SK-N-SH treated with all-trans-retinoic acid at 6 μM for 48 hours (cell line): ENCODE measurements around the gene OR13D1.

Source experiments
- ATAC-seq: fragments of 200-7000 bp; cut with Tn5 transposase; 3 replicates; pipeline ENCODE4 v1.9.1; 2020; ENCODE audit warnings: mild to moderate bottlenecking, moderate library complexity
- ARNTL ChIP-seq: fragments of 450-650 bp; formaldehyde crosslinking; IDR thresholded peaks from 2 replicates; pipeline ENCODE4 v1.5.0; 2020; ENCODE audit warnings: low read depth, mild to moderate bottlenecking, moderate library complexity, borderline replicate concordance
- CSDC2 ChIP-seq: fragments of 250-450 bp; sonication (Bioruptor Pico); IDR thresholded peaks from 2 replicates; pipeline ENCODE4 v1.5.0; 2020; ENCODE audit warnings: mild to moderate bottlenecking, moderate library complexity
- ESRRG ChIP-seq: fragments of 250-450 bp; sonication (Bioruptor Pico); IDR thresholded peaks from 2 replicates; pipeline ENCODE4 v1.6.1; 2021; ENCODE audit warnings: mild to moderate bottlenecking
- GLIS3 ChIP-seq: fragments of 250-450 bp; sonication (Bioruptor Pico); IDR thresholded peaks from 2 replicates; pipeline ENCODE4 v1.5.0; 2020; ENCODE audit warnings: mild to moderate bottlenecking, moderate library complexity
- ISL1 ChIP-seq: fragments of 250-450 bp; sonication (Bioruptor Pico); IDR thresholded peaks from 2 replicates; pipeline ENCODE4 v2.1.2; 2022; ENCODE audit warnings: mild to moderate bottlenecking, moderate library complexity
- OSR1 ChIP-seq: fragments of 250-450 bp; sonication (Bioruptor Pico); IDR thresholded peaks from 2 replicates; pipeline ENCODE4 v1.8.0; 2022; ENCODE audit warnings: moderate library complexity, mild to moderate bottlenecking, inconsistent platforms
- PPARA ChIP-seq: fragments of 250-450 bp; sonication (Bioruptor Pico); IDR thresholded peaks from 2 replicates; pipeline ENCODE4 v1.5.0; 2020; ENCODE audit warnings: mild to moderate bottlenecking, borderline replicate concordance
- RARB ChIP-seq: fragments of 250-450 bp; sonication (Bioruptor Pico); IDR thresholded peaks from 2 replicates; pipeline ENCODE4 v1.8.0; 2021; ENCODE audit warnings: mild to moderate bottlenecking, moderate library complexity
- SNAI2 ChIP-seq: fragments of 250-450 bp; sonication (Bioruptor Pico); IDR thresholded peaks from 2 replicates; pipeline ENCODE4 v1.5.0; 2020; ENCODE audit warnings: mild to moderate bottlenecking, moderate library complexity
- TCF4 ChIP-seq: fragments of 250-450 bp; sonication (Bioruptor Pico); IDR thresholded peaks from 2 replicates; pipeline ENCODE4 v1.8.0; 2021; ENCODE audit warnings: mild to moderate bottlenecking, moderate library complexity, borderline replicate concordance
- TOX ChIP-seq: fragments of 250-450 bp; sonication (Bioruptor Pico); IDR thresholded peaks from 2 replicates; pipeline ENCODE4 v1.8.0; 2021; ENCODE audit warnings: mild to moderate bottlenecking, moderate library complexity, borderline replicate concordance
- ZFP30 ChIP-seq: fragments of 450-650 bp; formaldehyde crosslinking; IDR thresholded peaks from 2 replicates; pipeline ENCODE4 v1.5.0; 2022; ENCODE audit warnings: mild to moderate bottlenecking, moderate library complexity
- ZNF565 ChIP-seq: fragments of 450-650 bp; formaldehyde crosslinking; conservative IDR thresholded peaks from 2 replicates; pipeline ENCODE4 v1.5.0; 2020; ENCODE audit warnings: low read depth, mild to moderate bottlenecking, moderate library complexity
- ZNF70 ChIP-seq: fragments of 450-650 bp; formaldehyde crosslinking; IDR thresholded peaks from 2 replicates; pipeline ENCODE4 v1.5.0; 2020; ENCODE audit warnings: mild to moderate bottlenecking, moderate library complexity
- ZNF8 ChIP-seq: fragments of 450-650 bp; formaldehyde crosslinking; IDR thresholded peaks from 2 replicates; pipeline ENCODE4 v1.5.0; 2020; ENCODE audit warnings: mild to moderate bottlenecking, moderate library complexity
- TF ChIP-seq, protein P1 (sequence below): fragments of 250-450 bp; sonication (Bioruptor Pico); IDR thresholded peaks from 2 replicates; pipeline ENCODE4 v1.5.0; 2020; ENCODE audit warnings: mild to moderate bottlenecking, moderate library complexity
- TF ChIP-seq, protein P2 (sequence below): fragments of 250-450 bp; sonication (Bioruptor Pico); IDR thresholded peaks from 2 replicates; pipeline ENCODE4 v1.5.1; 2020; ENCODE audit warnings: low read depth, mild to moderate bottlenecking, moderate library complexity
- TF ChIP-seq, protein P3 (sequence below): fragments of 250-450 bp; sonication (Bioruptor Pico); IDR thresholded peaks from 2 replicates; pipeline ENCODE4 v1.8.0; 2020; ENCODE audit warnings: mild to moderate bottlenecking, moderate library complexity, borderline replicate concordance
- TF ChIP-seq, protein P4 (sequence below): fragments of 250-450 bp; sonication (Bioruptor Pico); IDR thresholded peaks from 2 replicates; pipeline ENCODE4 v1.5.1; 2021; ENCODE audit warnings: mild to moderate bottlenecking, moderate library complexity
- TF ChIP-seq, protein P5 (sequence below): fragments of 250-450 bp; sonication (Bioruptor Pico); IDR thresholded peaks from 2 replicates; pipeline ENCODE4 v1.8.0; 2021; ENCODE audit warnings: low read depth, mild to moderate bottlenecking, moderate library complexity, borderline replicate concordance

OR13D1 gene

DNA sequence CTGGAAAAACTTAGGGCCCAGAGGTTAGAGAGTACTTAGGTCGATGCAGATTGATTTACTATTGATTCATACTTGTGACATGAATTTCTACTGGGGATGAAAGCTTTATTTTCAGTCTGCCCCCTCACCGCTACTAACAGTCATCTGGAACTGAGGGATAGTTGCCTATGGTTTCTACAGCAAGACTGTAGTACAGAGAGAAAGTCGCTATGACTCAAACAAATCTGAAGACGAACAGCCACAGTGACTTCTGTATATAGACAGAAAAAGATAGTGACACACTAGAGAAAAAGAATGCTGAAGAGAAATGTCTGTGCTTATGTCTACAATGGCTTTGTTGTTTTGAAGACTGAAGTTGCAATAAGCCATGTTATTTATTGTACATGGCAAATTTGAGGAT lies 17.3 kb downstream of the OR13D1 start:
- TF ChIP-seq, protein P1, sequence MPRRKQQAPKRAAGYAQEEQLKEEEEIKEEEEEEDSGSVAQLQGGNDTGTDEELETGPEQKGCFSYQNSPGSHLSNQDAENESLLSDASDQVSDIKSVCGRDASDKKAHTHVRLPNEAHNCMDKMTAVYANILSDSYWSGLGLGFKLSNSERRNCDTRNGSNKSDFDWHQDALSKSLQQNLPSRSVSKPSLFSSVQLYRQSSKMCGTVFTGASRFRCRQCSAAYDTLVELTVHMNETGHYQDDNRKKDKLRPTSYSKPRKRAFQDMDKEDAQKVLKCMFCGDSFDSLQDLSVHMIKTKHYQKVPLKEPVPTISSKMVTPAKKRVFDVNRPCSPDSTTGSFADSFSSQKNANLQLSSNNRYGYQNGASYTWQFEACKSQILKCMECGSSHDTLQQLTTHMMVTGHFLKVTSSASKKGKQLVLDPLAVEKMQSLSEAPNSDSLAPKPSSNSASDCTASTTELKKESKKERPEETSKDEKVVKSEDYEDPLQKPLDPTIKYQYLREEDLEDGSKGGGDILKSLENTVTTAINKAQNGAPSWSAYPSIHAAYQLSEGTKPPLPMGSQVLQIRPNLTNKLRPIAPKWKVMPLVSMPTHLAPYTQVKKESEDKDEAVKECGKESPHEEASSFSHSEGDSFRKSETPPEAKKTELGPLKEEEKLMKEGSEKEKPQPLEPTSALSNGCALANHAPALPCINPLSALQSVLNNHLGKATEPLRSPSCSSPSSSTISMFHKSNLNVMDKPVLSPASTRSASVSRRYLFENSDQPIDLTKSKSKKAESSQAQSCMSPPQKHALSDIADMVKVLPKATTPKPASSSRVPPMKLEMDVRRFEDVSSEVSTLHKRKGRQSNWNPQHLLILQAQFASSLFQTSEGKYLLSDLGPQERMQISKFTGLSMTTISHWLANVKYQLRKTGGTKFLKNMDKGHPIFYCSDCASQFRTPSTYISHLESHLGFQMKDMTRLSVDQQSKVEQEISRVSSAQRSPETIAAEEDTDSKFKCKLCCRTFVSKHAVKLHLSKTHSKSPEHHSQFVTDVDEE (CRISPR knock-in tag), result no peak
- TF ChIP-seq, protein P2, sequence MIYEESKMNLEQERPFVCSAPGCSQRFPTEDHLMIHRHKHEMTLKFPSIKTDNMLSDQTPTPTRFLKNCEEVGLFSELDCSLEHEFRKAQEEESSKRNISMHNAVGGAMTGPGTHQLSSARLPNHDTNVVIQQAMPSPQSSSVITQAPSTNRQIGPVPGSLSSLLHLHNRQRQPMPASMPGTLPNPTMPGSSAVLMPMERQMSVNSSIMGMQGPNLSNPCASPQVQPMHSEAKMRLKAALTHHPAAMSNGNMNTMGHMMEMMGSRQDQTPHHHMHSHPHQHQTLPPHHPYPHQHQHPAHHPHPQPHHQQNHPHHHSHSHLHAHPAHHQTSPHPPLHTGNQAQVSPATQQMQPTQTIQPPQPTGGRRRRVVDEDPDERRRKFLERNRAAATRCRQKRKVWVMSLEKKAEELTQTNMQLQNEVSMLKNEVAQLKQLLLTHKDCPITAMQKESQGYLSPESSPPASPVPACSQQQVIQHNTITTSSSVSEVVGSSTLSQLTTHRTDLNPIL (CRISPR knock-in tag), result no peak
- TF ChIP-seq ZNF8 (CRISPR knock-in tag) (no peak), ESRRG (CRISPR knock-in tag) (no peak), TOX (CRISPR knock-in tag) (no peak), TCF4 (no peak), ZNF70 (CRISPR knock-in tag) (no peak), ZFP30 (CRISPR knock-in tag) (no peak), GLIS3 (CRISPR knock-in tag) (no peak), CSDC2 (CRISPR knock-in tag) (no peak), ISL1 (CRISPR knock-in tag) (no peak), OSR1 (CRISPR knock-in tag) (no peak)
- TF ChIP-seq, protein P3, sequence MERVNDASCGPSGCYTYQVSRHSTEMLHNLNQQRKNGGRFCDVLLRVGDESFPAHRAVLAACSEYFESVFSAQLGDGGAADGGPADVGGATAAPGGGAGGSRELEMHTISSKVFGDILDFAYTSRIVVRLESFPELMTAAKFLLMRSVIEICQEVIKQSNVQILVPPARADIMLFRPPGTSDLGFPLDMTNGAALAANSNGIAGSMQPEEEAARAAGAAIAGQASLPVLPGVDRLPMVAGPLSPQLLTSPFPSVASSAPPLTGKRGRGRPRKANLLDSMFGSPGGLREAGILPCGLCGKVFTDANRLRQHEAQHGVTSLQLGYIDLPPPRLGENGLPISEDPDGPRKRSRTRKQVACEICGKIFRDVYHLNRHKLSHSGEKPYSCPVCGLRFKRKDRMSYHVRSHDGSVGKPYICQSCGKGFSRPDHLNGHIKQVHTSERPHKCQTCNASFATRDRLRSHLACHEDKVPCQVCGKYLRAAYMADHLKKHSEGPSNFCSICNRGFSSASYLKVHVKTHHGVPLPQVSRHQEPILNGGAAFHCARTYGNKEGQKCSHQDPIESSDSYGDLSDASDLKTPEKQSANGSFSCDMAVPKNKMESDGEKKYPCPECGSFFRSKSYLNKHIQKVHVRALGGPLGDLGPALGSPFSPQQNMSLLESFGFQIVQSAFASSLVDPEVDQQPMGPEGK, result no peak
- ATAC-seq, result no peak

DNA sequence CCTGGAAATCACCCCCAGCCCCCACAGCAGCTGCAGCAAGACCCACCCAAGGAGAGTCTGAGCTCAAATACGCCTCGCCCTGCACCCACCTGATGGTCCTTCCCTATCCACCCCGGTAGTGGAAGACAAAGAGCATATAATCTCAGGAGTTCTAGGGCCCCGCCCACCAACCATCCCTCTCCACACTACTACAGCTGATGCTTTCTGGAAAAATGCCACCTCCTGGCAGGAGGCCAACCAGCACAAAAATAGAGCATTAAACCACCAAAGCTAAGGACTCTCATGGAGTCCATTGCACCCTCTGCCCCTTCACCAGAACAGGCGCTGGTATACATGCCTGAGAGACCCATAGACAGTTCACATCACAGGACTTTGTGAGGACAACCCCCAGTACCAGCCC lies 30.7 kb downstream of the OR13D1 start:
- no peak for ATAC-seq
- TF ChIP-seq, protein P4, sequence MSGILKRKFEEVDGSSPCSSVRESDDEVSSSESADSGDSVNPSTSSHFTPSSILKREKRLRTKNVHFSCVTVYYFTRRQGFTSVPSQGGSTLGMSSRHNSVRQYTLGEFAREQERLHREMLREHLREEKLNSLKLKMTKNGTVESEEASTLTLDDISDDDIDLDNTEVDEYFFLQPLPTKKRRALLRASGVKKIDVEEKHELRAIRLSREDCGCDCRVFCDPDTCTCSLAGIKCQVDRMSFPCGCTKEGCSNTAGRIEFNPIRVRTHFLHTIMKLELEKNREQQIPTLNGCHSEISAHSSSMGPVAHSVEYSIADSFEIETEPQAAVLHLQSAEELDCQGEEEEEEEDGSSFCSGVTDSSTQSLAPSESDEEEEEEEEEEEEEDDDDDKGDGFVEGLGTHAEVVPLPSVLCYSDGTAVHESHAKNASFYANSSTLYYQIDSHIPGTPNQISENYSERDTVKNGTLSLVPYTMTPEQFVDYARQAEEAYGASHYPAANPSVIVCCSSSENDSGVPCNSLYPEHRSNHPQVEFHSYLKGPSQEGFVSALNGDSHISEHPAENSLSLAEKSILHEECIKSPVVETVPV (CRISPR knock-in tag), result no peak

DNA sequence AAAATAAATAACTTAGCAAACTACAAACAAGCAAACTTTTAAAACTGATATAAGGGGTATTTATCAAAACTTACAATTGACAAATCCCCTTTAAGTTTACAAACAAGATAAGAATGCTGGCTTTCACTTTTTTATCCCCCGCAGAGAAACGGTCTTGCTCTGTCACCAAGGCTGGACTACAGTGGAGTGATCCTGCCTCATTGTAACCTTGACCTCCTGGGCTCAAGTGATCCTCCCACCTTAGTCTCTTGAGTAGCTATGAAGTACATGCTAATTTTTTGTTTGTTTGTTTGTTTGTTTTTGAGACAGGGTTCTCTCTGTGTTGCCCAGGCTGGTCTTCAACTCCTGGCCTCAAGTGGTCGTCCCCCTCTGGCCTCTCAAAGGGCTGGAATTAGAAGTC lies 44.1 kb downstream of the OR13D1 start:
- no peak for ATAC-seq
- TF ChIP-seq ZNF565 (CRISPR knock-in tag), result no peak
- TF ChIP-seq PPARA (CRISPR knock-in tag), result no peak
- TF ChIP-seq, protein P4 (CRISPR knock-in tag), result no peak
- no peak for TF ChIP-seq TOX (CRISPR knock-in tag)
- no peak for TF ChIP-seq SNAI2 (CRISPR knock-in tag)
- TF ChIP-seq, protein P5, sequence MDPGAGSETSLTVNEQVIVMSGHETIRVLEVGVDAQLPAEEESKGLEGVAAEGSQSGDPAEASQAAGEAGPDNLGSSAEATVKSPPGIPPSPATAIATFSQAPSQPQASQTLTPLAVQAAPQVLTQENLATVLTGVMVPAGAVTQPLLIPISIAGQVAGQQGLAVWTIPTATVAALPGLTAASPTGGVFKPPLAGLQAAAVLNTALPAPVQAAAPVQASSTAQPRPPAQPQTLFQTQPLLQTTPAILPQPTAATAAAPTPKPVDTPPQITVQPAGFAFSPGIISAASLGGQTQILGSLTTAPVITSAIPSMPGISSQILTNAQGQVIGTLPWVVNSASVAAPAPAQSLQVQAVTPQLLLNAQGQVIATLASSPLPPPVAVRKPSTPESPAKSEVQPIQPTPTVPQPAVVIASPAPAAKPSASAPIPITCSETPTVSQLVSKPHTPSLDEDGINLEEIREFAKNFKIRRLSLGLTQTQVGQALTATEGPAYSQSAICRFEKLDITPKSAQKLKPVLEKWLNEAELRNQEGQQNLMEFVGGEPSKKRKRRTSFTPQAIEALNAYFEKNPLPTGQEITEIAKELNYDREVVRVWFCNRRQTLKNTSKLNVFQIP (CRISPR knock-in tag), result no peak
- TF ChIP-seq RARB (CRISPR knock-in tag), result no peak
- no peak for TF ChIP-seq OSR1 (CRISPR knock-in tag)
- no peak for TF ChIP-seq ISL1 (CRISPR knock-in tag)
- TF ChIP-seq ZNF8 (CRISPR knock-in tag), result no peak
- no peak for TF ChIP-seq GLIS3 (CRISPR knock-in tag)
- TF ChIP-seq, protein P2 (CRISPR knock-in tag), result no peak
- TF ChIP-seq ARNTL (CRISPR knock-in tag), result no peak
- TF ChIP-seq, protein P3, result no peak
- TF ChIP-seq ZNF70 (CRISPR knock-in tag), result no peak
- TF ChIP-seq, protein P1 (CRISPR knock-in tag), result no peak
- no peak for TF ChIP-seq TCF4
